RPMI8226 (cell line): Measurements from ENCODE around the gene TBX18.

ENCODE experiments used
- DNase-seq: peaks from one replicate; pipeline ENCODE4 v3.0.0-alpha.2; 2015

The TBX18 gene

DNA sequence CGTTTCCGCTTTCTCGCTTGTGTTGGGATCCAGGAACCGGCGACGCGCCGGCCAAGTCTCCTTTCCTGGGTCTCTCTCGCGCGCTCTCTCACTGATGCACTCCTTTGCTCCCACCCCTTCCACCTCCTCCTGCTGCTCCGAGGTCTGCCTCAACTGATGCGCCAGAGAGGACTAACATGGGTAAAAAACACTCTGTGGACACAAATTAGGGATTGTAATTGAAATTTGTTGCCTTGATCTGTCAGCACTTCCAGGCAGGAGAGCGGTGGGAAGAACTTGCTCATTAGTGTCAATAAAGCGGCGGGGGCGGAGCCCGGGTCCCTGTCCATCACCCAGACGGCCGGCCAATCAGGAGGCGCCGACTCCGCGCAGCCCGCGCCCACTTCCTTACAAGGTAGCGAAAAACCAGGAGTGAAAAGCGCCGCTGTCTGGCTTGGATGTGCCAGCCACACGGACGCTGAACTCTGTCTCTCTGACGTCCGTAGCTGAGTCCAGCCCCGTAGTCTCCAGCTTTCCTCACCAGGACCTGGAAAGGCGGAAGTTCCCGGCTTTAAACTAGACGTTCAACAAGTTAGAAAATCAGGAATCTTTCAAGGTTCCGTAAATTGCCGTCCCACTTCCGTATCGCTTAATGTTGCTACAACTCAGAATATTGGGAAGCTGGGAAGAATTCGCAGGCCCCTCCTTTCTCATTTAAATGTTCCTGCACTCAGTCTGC, at the start of gene TBX18:
Gene TBX18 (minus strand): TSS at position 267 of the 718 bp plus-strand sequence. CDS start 417 bp downstream, outside the sequence.
- no peak for DNase-seq

DNA sequence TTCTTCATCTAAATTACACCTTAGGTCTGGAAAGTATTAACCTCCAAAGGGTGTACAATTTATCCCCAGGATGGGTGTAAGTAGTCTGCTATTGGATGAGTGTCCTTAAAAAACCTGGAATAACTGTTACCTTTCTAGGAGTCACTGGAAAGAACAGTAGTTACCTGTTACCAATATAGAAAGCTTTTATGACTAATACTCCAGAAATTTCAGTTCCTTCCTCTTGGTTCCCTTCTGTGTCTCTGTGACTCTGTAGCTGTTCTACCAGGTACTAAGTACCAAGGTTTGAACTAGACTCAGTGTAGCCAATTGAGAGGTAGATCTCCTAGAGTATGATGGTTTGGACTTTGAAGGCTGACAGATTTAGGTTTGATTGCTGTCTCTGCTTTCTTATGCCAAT, 47.0 kb upstream of the TBX18 start:
- DNase-seq: no peak

DNA sequence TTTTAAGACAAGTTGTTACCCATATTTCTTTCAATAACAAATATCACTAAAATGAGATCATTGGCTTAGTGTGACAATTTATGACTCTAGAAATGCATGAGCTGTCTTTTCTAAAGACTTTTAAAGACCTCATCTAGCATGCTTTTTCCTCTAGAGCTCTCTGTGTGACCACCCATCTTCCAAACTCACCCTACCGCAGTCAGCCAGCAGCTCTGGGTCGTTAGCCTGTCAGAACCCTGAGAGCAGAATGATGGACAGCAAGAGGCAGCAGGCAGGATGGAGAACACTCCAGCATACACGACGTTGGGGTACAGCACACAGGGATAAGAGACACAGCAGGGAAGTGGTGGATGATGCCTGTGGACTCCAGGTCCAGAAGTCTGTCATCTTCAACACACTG, 45.1 kb upstream of the TBX18 start:
- no peak for DNase-seq

DNA sequence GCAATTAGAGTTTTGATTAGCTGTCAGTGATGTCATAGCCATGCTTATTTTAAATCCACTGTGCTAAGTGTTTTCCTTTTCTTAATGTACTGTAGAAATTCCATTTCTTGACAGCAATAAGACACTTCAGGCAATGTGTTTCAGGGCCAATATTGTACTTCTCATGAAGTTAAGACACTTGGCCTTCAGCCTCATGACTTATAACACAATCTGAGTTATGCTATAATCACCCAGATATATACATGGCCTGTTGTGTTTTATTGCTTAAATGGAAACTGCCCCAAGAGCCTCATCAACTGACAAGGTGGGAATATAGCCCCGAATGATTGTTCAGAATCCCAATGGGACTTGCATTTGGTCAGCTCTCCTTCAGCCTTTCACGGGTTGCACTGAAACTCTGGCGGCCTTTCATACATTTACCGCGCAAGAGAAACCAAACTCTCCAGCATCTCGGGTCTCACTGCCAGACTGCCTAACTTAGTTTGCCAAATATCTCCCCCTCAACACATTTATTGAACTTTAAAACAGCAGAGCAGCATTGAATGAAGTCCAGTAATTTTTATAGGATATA, 44.2 kb upstream of the TBX18 start:
- DNase-seq: no peak

DNA sequence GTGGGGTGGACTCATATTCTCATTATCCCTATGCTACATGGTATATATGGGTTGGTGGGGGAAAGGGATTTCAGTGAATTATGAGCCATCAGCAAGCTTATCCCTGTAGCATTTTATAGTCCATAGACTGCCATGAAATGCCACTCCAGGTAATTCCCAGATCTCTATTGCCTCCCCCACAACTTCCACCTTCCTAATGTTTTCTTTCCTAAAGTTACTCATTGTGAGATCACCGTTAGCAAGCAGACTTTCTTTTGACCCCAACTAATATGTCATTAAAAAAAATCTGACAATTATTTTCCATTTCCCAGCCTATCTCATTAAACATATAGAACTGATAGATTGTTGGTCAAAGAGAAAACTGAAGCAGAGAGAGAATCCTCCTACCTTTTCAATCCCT, 40.7 kb upstream of the TBX18 start:
- DNase-seq: no peak

DNA sequence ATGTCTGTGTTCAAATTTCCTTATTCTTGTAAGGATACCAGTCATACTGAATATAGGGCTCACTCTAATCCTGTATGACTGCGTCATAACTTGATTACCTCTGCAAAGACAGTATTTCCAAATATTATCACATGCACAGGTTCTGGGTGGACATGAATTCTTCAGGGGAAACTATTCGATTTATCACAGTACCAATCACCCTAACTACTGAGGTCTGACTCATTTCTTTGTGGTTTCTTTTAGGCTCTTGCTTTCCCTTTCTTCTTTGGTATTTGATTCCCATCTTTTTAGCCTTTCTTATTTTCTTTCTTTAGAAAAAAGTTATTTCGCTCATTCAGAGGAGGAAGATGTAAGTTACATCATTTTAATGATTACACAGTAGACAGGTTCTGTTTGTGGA, 40.3 kb upstream of the TBX18 start:
- no peak for DNase-seq

DNA sequence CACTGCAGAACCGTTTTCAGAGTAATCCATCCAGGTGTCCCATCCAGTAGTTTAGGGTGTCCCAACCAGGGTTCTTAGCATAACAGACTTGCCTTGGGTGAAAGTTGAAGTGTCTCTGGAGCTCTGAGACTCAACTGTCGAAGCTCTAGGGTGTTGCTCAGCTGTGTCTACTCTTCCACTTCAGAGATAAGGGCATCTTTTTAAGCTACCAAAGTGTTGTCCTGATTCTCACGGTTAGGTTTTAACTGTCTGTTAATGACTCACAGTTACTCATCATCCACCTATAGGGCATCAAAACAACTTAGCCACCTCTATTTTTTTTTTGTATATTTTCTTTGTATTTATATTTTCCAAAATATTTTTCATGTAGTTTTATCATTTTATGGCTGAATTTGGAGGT, 36.9 kb upstream of the TBX18 start:
- DNase-seq: no peak

DNA sequence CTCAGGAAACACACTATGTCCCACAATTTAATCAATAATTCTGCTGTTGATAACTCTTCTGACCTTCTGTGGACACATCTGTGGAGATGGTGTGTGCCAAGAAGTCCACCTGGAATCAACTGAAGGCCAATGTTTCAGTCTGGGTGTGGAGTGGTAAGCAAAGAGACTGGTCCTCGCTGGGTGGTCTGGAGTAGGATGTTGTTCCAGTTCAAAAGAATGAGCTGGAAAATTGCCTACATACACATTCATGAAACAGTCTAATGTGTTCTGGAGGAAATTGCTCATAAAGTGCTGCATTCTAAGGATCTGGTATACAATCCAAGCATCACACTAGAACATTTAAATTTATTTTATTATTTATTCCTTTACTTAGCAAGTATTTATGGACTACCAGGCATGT, 33.9 kb upstream of the TBX18 start:
- no peak for DNase-seq

DNA sequence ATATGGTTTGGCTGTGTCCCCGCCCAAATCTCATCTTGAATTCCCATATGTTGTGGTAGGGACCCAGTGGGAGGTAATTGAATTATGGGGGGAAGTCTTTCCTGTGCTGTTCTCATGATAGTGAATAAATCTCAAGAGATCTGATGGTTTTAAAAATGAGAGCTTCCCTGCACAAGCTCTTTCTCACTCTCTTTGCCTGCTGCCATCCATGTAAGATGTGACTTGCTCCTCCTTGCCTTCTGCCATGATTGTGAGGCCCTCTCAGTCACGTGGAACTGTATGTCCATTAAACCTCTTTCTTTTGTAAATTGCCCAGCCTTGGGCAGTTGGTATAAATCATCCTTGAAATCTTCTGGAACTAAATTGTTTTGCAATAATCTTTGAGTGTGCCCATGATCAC, 31.9 kb upstream of the TBX18 start:
- no peak for DNase-seq

DNA sequence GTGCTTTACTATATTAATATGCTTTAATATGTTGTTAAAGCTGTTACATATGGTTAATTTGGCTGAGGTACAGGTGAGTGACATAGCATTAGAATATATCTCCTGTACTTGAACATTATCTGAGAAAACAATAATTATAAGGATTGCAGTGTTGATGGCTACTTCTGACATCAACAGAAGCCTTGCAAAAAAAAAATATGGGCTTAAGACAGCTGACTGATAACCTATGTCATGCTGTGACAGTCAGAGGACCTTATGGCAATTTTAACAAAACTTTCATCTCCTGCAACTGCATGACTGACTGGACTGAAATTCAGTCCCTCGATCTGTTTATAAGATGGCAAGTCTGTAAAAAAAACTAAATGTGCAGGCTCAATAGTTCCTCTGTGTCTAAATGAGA, 27.5 kb upstream of the TBX18 start:
- DNase-seq: no peak

DNA sequence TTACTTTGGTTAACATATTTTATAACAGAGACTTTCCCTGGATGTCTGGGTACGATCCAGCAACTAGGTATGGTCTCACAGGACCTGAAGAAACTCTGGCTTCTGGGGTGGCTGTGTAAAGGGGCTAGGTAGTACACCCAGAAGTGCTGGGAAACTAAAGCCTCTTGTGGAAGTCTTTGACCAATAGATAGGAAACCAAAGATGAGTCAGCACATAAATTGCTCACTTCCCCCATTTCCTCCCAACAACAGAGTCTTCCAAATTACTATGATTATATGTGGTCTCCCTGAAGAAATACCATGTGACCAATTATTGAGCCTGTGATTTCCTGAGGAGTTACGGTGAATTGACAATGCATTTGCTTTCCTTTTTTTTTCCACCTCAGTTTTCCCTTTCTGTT, 26.8 kb upstream of the TBX18 start:
- no peak for DNase-seq

DNA sequence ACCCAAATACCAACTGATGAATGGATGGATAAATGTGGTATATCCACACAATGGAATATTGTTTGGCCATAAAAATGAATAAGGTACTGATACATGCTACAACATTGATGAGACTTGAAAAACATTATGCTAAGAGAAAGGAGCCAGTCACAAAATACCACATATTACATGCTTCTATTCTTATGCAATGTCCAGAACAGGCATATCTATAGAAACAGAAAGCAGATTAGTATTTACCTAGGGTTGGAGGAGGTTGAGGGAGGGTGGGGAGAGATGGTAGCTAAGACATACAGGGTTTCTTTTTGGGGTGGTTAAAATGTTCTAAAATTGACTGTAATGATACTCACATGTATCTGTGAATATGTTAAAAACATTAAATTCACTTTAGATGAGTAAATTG, 24.8 kb upstream of the TBX18 start:
- no peak for DNase-seq

DNA sequence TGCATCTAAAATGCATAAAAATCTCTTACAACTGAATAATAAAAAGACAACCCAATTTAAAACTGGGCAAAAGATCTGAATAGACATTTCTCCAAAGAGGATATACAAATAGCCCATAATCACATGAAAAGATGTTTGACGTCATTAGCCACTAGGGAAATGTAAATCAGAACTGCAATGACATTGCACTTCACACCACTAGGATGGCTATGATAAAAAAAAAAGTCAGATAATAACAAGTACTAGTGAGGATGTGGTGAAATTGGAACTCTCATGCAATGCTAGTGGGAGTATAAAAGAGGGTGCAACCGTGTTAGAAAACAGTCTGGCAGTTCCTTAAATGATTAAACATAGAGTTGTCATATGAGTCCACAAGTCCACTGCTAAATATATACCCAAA, 24.3 kb upstream of the TBX18 start:
- no peak for DNase-seq

DNA sequence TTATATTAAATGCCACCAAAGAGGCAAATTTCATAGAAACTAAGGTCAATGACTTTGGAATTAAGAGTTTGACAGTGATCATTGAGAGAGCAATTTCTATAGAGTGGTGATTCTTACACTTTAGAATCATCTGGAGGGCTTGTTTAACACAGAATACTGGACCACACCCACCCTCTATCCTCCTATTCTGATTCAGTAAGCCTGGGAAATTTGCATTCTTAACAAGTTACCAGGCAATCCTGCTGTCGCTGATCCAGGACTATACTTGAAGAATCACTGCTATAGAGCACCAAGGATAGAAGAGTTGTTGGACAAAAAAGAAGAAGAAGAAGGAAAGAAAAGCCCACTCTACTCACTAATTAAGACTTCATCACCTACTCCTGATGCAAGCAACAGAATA, 21.3 kb upstream of the TBX18 start:
- DNase-seq: no peak

DNA sequence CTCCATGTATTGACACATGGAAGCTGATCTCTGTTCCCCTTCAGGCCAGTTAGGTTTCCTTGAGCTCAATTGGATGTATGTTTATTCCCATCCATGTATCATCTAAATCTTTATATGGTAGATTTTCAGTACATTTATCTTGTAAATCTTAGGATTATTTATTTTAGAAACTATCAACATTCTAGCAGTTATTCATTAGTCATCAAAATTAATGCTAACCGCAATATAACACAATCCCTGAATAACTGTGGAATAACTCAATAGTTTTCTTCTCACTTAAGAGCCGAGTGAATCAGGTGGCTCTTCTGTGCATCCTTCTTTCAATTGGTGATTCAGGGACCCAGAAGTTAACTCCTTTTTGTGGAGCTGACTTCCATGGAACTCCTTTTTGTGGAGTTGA, 15.5 kb upstream of the TBX18 start:
- DNase-seq: no peak

DNA sequence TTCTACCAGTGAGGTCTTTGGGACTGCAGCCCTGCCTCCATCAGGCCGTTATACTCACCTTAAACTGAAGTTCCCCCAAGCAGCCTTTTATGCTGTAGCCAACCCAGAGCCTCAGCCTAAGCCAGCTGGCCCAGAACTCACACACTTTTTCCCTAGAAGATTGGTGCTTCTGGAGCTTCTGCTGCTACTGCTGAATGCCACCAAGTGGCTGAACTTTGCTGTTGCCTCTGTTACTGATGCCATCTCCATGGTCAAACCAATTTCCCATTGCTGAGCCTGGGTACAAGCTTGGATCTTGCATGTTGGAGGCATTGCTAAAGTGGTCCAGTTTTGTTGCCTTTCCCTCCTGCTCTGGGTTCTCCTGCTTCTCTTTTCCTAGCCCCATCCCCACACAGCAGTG, 15.0 kb upstream of the TBX18 start:
- DNase-seq: no peak

DNA sequence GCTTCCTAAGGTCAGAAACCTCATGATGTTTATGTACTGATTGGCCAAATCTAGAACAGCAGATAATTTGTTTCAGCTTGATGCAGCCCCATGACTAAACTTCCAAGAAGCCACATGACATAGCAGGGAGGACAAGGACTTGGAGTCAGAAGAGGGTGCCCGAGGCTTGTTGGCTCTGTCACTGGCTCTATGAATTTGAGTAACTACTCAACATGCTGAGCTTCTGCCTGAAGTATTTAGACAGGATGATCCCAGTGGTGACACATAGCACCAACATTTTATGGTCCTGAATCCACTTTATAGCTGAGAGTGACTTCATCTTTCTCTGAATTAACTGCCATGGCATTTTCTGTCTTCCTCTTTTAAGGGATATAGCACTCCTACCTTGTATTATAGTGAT, 13.5 kb upstream of the TBX18 start:
- no peak for DNase-seq

DNA sequence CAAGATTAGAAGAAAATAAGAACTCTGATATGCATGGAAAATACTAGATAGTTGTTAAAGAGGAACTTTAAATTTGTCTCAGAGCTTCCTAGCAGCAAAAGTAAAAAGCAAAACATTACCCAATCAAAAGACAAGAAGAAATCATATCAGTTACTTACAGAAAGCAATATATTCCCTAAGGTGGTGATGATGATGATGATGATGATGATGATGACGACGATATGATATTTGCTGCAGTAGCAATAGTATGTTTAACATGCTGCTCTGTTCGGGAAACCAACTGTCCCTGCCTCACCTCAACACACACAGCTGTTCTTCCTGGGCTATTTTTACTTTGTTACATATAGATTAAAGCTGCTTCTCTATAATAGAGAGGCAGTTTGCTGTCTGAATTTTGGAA, 12.0 kb upstream of the TBX18 start:
- no peak for DNase-seq

DNA sequence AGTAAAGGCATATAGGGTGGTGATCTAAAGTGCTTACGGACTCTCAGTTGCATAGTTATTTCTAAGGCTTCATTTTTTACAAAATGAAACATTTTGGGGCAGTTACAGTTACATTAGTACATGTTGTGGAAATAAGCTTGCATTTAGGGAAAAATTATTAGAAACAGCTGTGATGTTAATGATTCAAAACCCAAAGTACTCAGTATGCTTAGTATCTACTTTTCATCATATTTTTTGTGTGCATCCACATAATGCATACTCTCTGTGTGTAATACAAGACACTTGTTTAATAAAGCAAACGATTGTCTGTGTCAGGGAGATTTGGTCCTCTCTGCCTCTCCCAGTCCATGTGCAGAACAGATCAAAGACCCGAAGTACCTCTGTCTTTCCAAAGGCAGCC, 11.4 kb upstream of the TBX18 start:
- no peak for DNase-seq

DNA sequence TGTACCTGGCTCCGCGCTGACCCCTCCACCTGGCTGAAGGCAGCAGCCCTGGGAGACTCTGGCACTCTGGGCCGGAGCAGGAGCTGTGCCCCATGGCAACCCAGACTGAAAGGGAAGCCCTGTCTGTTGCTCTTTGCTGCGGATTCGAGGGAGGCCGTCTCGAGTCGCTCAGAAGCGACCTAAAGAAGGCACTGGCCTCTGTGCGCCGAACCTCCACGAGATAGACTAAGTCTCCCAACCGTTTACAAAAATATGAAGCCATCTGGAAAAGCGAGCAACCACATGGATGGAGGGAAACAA, 10.5 kb upstream of the TBX18 start:
- no peak for DNase-seq

DNA sequence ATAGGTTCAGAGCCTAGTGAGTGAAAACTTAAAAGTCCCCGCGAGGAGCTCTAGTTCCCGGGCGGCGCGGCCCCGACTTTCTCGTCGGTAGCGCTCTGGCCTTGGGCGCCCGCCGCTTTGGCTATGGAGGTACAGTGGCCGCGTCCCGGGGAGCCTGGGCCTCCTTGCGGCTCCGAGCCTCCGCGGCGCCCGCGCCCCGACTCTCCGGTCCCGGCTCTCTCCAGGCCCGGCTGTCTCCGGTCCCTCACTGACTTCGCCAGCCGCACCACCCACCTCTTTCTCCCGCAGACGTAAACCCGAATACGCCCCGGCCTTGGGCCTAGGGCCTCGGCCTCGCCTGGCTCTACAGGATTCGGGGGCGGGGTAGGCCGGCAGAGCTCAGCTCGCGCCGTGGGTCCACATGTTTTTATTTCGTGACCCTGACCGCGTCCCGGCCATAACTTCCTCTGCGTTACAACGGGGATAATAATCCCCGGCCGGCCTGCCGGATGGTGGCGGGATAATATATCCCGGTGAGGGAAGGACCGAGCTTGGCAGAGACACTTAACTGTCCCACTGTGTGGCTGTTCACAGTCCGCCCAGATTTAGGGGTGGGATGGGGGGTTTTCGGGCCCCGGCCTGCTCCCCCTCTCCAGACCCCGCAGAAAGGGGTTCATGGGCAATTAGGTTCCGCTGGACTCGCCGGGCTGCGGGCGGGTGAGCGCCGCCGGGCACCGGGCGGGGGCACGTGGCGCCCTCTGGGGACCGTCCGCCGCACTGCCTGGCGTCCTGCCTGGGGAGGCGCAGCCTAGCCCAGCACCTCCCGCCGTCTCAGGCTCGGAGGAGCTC, 10.0 kb upstream of the TBX18 start:
- peak; percentile 45 for DNase-seq

DNA sequence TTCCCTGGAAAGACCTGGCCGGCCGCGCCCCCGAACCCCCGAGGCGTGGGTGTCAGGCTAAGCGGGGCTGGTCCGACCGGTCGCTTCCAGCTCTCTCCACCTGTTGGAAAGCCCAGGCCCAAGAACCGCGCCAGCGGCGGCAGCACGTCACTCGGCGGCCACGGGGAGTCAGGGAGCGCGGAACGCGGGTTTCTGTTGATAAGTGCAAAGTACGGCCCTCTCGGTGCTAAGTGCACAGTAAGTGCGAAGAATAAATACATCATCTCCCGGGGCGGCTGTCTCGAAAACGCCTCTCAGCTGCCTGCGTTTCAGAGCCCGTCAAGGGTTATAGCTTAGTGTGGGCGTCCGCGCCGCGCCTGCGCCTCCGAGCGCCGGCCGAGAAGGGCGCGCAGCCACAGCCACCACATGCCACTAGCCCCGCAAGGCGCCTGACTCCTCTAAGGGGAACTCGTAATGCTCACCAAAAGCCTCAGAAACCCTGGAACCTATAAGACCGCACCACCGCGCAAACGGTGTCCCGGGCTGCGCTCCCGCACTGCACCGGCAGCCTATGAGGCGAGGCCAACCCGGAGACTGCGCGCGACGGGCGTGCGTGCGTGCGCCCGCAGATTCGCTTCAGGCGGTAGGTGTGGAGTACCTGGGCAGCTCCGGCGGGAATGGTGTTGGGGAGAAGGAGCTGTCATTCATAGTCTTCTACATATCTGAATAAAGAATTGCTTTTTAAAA, 9.2 kb upstream of the TBX18 start:
- no peak for DNase-seq

DNA sequence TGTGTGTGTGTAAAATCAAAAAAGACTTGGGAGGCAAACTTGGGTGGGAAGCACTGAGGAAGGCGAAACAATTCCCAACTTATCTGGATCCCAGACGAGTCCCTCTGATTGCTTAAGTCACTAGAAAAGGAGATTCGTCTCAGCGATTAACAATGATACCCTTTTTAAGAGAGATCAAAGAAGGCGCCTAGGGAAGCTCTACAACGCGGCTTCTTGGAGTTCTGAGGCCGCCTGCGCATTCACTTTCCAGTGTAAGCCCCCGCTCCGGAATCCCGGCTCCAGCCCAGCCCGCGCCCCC, 8.7 kb upstream of the TBX18 start:
- no peak for DNase-seq
